ENCODE data around the gene GDNF. TPM values are rescaled to one million over a fixed set of nuclear protein-coding genes. Genes with fewer than 3 reads are reported as not detected.

The GDNF gene
- total RNA-seq, 2 donors from 2014 or later = 0.82 to 1.6 TPM

- intact Hi-C loops (cut with DNase I) = no loop called here
- TF ChIP-seq, protein P1, sequence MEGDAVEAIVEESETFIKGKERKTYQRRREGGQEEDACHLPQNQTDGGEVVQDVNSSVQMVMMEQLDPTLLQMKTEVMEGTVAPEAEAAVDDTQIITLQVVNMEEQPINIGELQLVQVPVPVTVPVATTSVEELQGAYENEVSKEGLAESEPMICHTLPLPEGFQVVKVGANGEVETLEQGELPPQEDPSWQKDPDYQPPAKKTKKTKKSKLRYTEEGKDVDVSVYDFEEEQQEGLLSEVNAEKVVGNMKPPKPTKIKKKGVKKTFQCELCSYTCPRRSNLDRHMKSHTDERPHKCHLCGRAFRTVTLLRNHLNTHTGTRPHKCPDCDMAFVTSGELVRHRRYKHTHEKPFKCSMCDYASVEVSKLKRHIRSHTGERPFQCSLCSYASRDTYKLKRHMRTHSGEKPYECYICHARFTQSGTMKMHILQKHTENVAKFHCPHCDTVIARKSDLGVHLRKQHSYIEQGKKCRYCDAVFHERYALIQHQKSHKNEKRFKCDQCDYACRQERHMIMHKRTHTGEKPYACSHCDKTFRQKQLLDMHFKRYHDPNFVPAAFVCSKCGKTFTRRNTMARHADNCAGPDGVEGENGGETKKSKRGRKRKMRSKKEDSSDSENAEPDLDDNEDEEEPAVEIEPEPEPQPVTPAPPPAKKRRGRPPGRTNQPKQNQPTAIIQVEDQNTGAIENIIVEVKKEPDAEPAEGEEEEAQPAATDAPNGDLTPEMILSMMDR (IDR thresholded peaks at IDR 0.05) = no peak
- no peak for DNase-seq
- no peak overlapping the region for H3K9ac ChIP-seq (ENCODE audit: low read depth in 2 of 2, low read length in 2 of 2)
- no peaks in the 10 kb centered on the region for H3K36me3 ChIP-seq
- H3K27me3 ChIP-seq = no peaks in the 10 kb centered on the region
- no peak overlapping the region for H3K4me3 ChIP-seq
- H3K9me3 ChIP-seq = no peaks in the 10 kb centered on the region
- no peak overlapping the region for H3K27ac ChIP-seq
- no peaks in the 10 kb centered on the region for H3K4me1 ChIP-seq
These were observed 71.5 kb downstream of the GDNF start for GRCh38 chr5:37768371-37768770.

GRCh38 chr5:37767961-37768360 is 71.9 kb downstream of the GDNF start:
- H3K4me1 ChIP-seq = no peaks in the 10 kb centered on the region
- no peaks in the 10 kb centered on the region for H3K27me3 ChIP-seq
- H3K4me3 ChIP-seq = no peak overlapping the region
- intact Hi-C loops (cut with DNase I) = no loop called here
- DNase-seq = no peak
- H3K9me3 ChIP-seq = no peaks in the 10 kb centered on the region
- H3K27ac ChIP-seq = no peak overlapping the region
- H3K36me3 ChIP-seq = no peaks in the 10 kb centered on the region
- TF ChIP-seq, protein P1 (IDR thresholded peaks at IDR 0.05) = no peak
- H3K9ac ChIP-seq (ENCODE audit: low read depth in 2 of 2, low read length in 2 of 2) = no peak overlapping the region

- H3K27me3 ChIP-seq = no peaks in the 10 kb centered on the region
- no peaks in the 10 kb centered on the region for H3K36me3 ChIP-seq
- DNase-seq = no peak
- TF ChIP-seq, protein P1 (IDR thresholded peaks at IDR 0.05) = no peak
- no peak overlapping the region for H3K9ac ChIP-seq (ENCODE audit: low read depth in 2 of 2, low read length in 2 of 2)
- no peak overlapping the region for H3K27ac ChIP-seq
- intact Hi-C loops (cut with DNase I) = no loop called here
- no peaks in the 10 kb centered on the region for H3K9me3 ChIP-seq
- no peak overlapping the region for H3K4me3 ChIP-seq
- H3K4me1 ChIP-seq = no peaks in the 10 kb centered on the region
These were observed 72.6 kb downstream of the GDNF start for GRCh38 chr5:37767251-37767650.

Data from colonic mucosa (tissue), 4 donors.